Liver (tissue), 9 donors: ENCODE data around the gene ZNF548. TPM values are rescaled to one million over a fixed set of nuclear protein-coding genes. Genes with fewer than 3 reads are reported as not detected.

ENCODE experiments used
- DNase-seq: peaks from one replicate; pipeline ENCODE4 v3.0.0-alpha.2; 2017; ENCODE audit warnings: low spot score
- H3K27ac ChIP-seq, 2 donors: one replicate each; pipeline ENCODE4 v1.7.0; 2013; ENCODE audit warnings: inconsistent platforms in 2 of 2, low read length in 2 of 2, control low read depth in 1 of 2, low read depth in 1 of 2, mild to moderate bottlenecking in 1 of 2
- H3K27me3 ChIP-seq, 4 donors: one replicate each; pipeline versions ENCODE4 v1.6.1 to v1.7.0; 2013; ENCODE audit warnings: low read length in 3 of 4, inconsistent platforms in 1 of 4, mild to moderate bottlenecking in 1 of 4, moderate library complexity in 1 of 4; ENCODE audit not compliant: control insufficient read depth in 4 of 4, insufficient read depth in 4 of 4
- H3K36me3 ChIP-seq, 4 donors: one replicate each; pipeline versions ENCODE4 v1.6.1 to v1.7.0; 2013; ENCODE audit warnings: low read length in 3 of 4, mild to moderate bottlenecking in 3 of 4, low read depth in 1 of 4, moderate library complexity in 1 of 4; ENCODE audit not compliant: control insufficient read depth in 4 of 4, insufficient read depth in 3 of 4
- H3K4me1 ChIP-seq, 4 donors: one replicate each; pipeline versions ENCODE4 v1.6.1 to v1.7.0; 2013; ENCODE audit warnings: low read length in 3 of 4, mild to moderate bottlenecking in 3 of 4, moderate library complexity in 1 of 4; ENCODE audit not compliant: control insufficient read depth in 4 of 4, insufficient read depth in 4 of 4
- H3K4me3 ChIP-seq, 3 donors: one replicate each; pipeline versions ENCODE4 v1.6.1 to v1.7.0; 2013; ENCODE audit warnings: low read length in 3 of 3, control low read depth in 1 of 3, low read depth in 1 of 3, mild to moderate bottlenecking in 1 of 3
- H3K9ac ChIP-seq, 2 donors: one replicate each; pipeline ENCODE4 v1.7.0; 2013; ENCODE audit warnings: low read length in 2 of 2, mild to moderate bottlenecking in 2 of 2, moderate library complexity in 2 of 2, control low read depth in 1 of 2, low read depth in 1 of 2
- H3K9me3 ChIP-seq, 4 donors: one replicate each; pipeline versions ENCODE4 v1.6.1 to v1.7.0; 2013; ENCODE audit warnings: low read length in 3 of 4; ENCODE audit not compliant: control insufficient read depth in 4 of 4
- ATF3 ChIP-seq: IDR thresholded peaks from 2 replicates; pipeline ENCODE4 v1.6.1; 2016; ENCODE audit warnings: antibody characterized with exemption
- CTCF ChIP-seq: fragments of 150-350 bp; IDR thresholded peaks from 2 replicates; pipeline ENCODE4 v1.5.1; 2017; ENCODE audit warnings: improper control_type of control experiment, low read depth, low read length; ENCODE audit not compliant: missing input control
- FOXA1 ChIP-seq: IDR thresholded peaks from 2 replicates; pipeline ENCODE4 v1.6.1; 2016; ENCODE audit warnings: antibody characterized with exemption
- HNF4A ChIP-seq, 2 donors: conservative IDR thresholded peaks; 2 replicates each; pipeline ENCODE4 v1.6.1; 2016; ENCODE audit warnings: antibody characterized with exemption in 2 of 2, mild to moderate bottlenecking in 2 of 2
- RAD21 ChIP-seq, 2 donors: IDR thresholded peaks; 2 replicates each; pipeline ENCODE4 v1.6.1; 2016; ENCODE audit warnings: antibody characterized with exemption in 2 of 2, mild to moderate bottlenecking in 2 of 2
- REST ChIP-seq: IDR thresholded peaks from 2 replicates; pipeline ENCODE4 v1.6.1; 2016; ENCODE audit warnings: antibody characterized with exemption, mild to moderate bottlenecking
- RXRA ChIP-seq, 2 donors: IDR thresholded peaks; 2 replicates each; pipeline ENCODE4 v1.6.1; 2017 to 2018; ENCODE audit warnings: antibody characterized with exemption in 2 of 2, mild to moderate bottlenecking in 1 of 2
- SP1 ChIP-seq: IDR thresholded peaks from 2 replicates; pipeline ENCODE4 v1.6.1; 2018; ENCODE audit warnings: antibody characterized with exemption, mild to moderate bottlenecking
- ZBTB33 ChIP-seq: IDR thresholded peaks from 2 replicates; pipeline ENCODE4 v1.6.1; 2016; ENCODE audit warnings: antibody characterized with exemption
- WGBS: extraction: QIAGEN DNeasy Blood & Tissue Kit; methylation state at CpG from one replicate; pipeline ENCODE4 v1.1.7; 2013; 5-methylcytosine and 5-hydroxymethylcytosine counted together
- polyA plus RNA-seq, 2 donors: library from polyadenylated mRNA; stranded (reverse) in 1 of 2; unstranded in 1 of 2; fragments of 200-250 nt in 1 of 2; fragments of >200 nt in 1 of 2; fragmentation: Nextera tagmentation in 1 of 2; extraction: Ambion mirVana in 1 of 2; gene quantifications; one replicate each; pipeline versions ENCODE4 v1.2.1 to v1.2.3, GENCODE V29; 2013 to 2015
- total RNA-seq, 2 donors: library from RNA; depleted of rRNA; stranded (reverse); fragments of >200 nt; gene quantifications; one replicate each; pipeline ENCODE4 v1.2.3, GENCODE V29; 2014
- donor health status: healthy.
- donor health status: healthy.
- donor health status: healthy.
- donor health status: healthy.
- donor health status: healthy.

The ZNF548 gene
- total and polyA plus RNA-seq, 4 donors, result 1.8 to 13.9 (median 5.3) TPM

- no peak for TF ChIP-seq HNF4A (conservative IDR thresholded peaks at IDR 0.05)
- TF ChIP-seq CTCF, result no peak
- no peak for TF ChIP-seq SP1
- TF ChIP-seq ZBTB33, result no peak
- no peaks in the 10 kb centered on the region for H3K27me3 ChIP-seq
- H3K27ac ChIP-seq, result no peak overlapping the region
- H3K4me1 ChIP-seq, result peaks cover 0 to 16% (median 14%) of the 10 kb centered on the region in 4 donors
- peaks cover 4 to 29% (median 24%) of the 10 kb centered on the region in 4 donors for H3K36me3 ChIP-seq
- peak overlapping the region in 1 of 3 donors; percentile 10 for H3K4me3 ChIP-seq
- peaks cover 11 to 34% (median 27%) of the 10 kb centered on the region in 4 donors for H3K9me3 ChIP-seq
- 95% methylated on average over 9 of the region's 9 CpGs for WGBS
- no peak for DNase-seq
- H3K9ac ChIP-seq, result no peak overlapping the region
Measured at GRCh38 chr19:57438925-57439324, 49.3 kb downstream of the ZNF548 start.

GRCh38 chr19:57441979-57442752, 52.5 kb downstream of the ZNF548 start:
- Histone ChIP-seq H3K4me1 (no peaks in the 10 kb centered on the region), H3K4me3 (peak overlapping the region in 2 of 3 donors; percentile 22 to 49), H3K27me3 (no peaks in the 10 kb centered on the region), H3K36me3 (peaks cover 4 to 44% (median 39%) of the 10 kb centered on the region in 4 donors), H3K9ac (no peak overlapping the region), H3K9me3 (peaks cover 22 to 56% (median 43%) of the 10 kb centered on the region in 4 donors), H3K27ac (no peak overlapping the region)
- TF ChIP-seq RXRA (IDR thresholded peaks at IDR 0.05), result no peak
- TF ChIP-seq RAD21 (IDR thresholded peaks at IDR 0.05), result no peak
- TF ChIP-seq REST, result no peak
- no peak for TF ChIP-seq CTCF
- TF ChIP-seq FOXA1, result no peak
- no peak for TF ChIP-seq SP1
- TF ChIP-seq ATF3, result no peak
- WGBS, result 77% methylated on average over 7 of the region's 7 CpGs
- DNase-seq, result no peak
